Measurements from ENCODE around the gene SPINDOC. TPM values are rescaled to one million over a fixed set of nuclear protein-coding genes. Genes with fewer than 3 reads are reported as not detected.

SPINDOC gene
- total RNA-seq, 1 donor = 17.7 TPM

- Histone ChIP-seq H3K4me3 (ENCODE audit: insufficient read depth, low read length) (no peak overlapping the region), H3K36me3 (ENCODE audit: insufficient read depth, low read length) (peaks cover 47% of the 10 kb centered on the region), H3K27me3 (ENCODE audit: insufficient read depth, low read length) (no peaks in the 10 kb centered on the region), H3K27ac (ENCODE audit: low read depth, low read length) (no peak overlapping the region), H3K4me1 (ENCODE audit: insufficient read depth, low read length) (peaks cover 19% of the 10 kb centered on the region), H4K20me1 (ENCODE audit: insufficient read depth, low read length) (peaks cover 36% of the 10 kb centered on the region), H3K4me2 (ENCODE audit: insufficient read depth, low read length) (no peak overlapping the region), H3K79me2 (ENCODE audit: insufficient read depth, low read length) (peaks cover 45% of the 10 kb centered on the region), H2AFZ (ENCODE audit: low read length) (no peak overlapping the region), H3K9me3 (ENCODE audit: low read depth, low read length) (no peaks in the 10 kb centered on the region)
- TF ChIP-seq CTCF (IDR thresholded peaks at IDR 0.05; ENCODE audit: extremely low read depth, low read depth, low read length) = no peak
- DNase-seq (ENCODE audit: insufficient read length, low spot score, missing footprints) = no peak
Observed at GRCh38 chr11:63816732-63817131, 3.5 kb downstream of the SPINDOC start.

- Histone ChIP-seq H3K27ac (ENCODE audit: low read depth, low read length) (no peak overlapping the region), H4K20me1 (ENCODE audit: insufficient read depth, low read length) (peaks cover 36% of the 10 kb centered on the region), H3K27me3 (ENCODE audit: insufficient read depth, low read length) (no peaks in the 10 kb centered on the region), H3K36me3 (ENCODE audit: insufficient read depth, low read length) (peaks cover 59% of the 10 kb centered on the region), H3K4me3 (ENCODE audit: insufficient read depth, low read length) (no peak overlapping the region), H2AFZ (ENCODE audit: low read length) (no peak overlapping the region), H3K4me1 (ENCODE audit: insufficient read depth, low read length) (peaks cover 13% of the 10 kb centered on the region), H3K79me2 (ENCODE audit: insufficient read depth, low read length) (peaks cover 45% of the 10 kb centered on the region), H3K9me3 (ENCODE audit: low read depth, low read length) (no peaks in the 10 kb centered on the region), H3K4me2 (ENCODE audit: insufficient read depth, low read length) (no peak overlapping the region)
- DNase-seq (ENCODE audit: insufficient read length, low spot score, missing footprints) = no peak
- TF ChIP-seq CTCF (IDR thresholded peaks at IDR 0.05; ENCODE audit: extremely low read depth, low read depth, low read length) = no peak
Observed at GRCh38 chr11:63817758-63818498, 4.7 kb downstream of the SPINDOC start.

- H4K20me1 ChIP-seq (ENCODE audit: insufficient read depth, low read length) = peaks cover 36% of the 10 kb centered on the region
- H3K4me2 ChIP-seq (ENCODE audit: insufficient read depth, low read length) = no peak overlapping the region
- no peak for TF ChIP-seq CTCF (IDR thresholded peaks at IDR 0.05; ENCODE audit: extremely low read depth, low read depth, low read length)
Observed at GRCh38 chr11:63818609-63819008, 5.4 kb downstream of the SPINDOC start.

GRCh38 chr11:63821411-63821810, 8.2 kb downstream of the SPINDOC start:
- Histone ChIP-seq H3K27me3 (ENCODE audit: insufficient read depth, low read length) (no peaks in the 10 kb centered on the region), H3K4me2 (ENCODE audit: insufficient read depth, low read length) (no peak overlapping the region), H2AFZ (ENCODE audit: low read length) (no peak overlapping the region), H3K9me3 (ENCODE audit: low read depth, low read length) (no peaks in the 10 kb centered on the region), H3K27ac (ENCODE audit: low read depth, low read length) (no peak overlapping the region), H4K20me1 (ENCODE audit: insufficient read depth, low read length) (peaks cover 12% of the 10 kb centered on the region), H3K79me2 (ENCODE audit: insufficient read depth, low read length) (peaks cover 15% of the 10 kb centered on the region), H3K4me1 (ENCODE audit: insufficient read depth, low read length) (no peaks in the 10 kb centered on the region), H3K36me3 (ENCODE audit: insufficient read depth, low read length) (peaks cover 77% of the 10 kb centered on the region), H3K4me3 (ENCODE audit: insufficient read depth, low read length) (no peak overlapping the region)
- DNase-seq (ENCODE audit: insufficient read length, low spot score, missing footprints) = no peak
- no peak for TF ChIP-seq CTCF (IDR thresholded peaks at IDR 0.05; ENCODE audit: extremely low read depth, low read depth, low read length)

More at GRCh38 chr11:63818609-63819008, 5.4 kb downstream of the SPINDOC start:
- Histone ChIP-seq H2AFZ (ENCODE audit: low read length) (no peak overlapping the region), H3K4me1 (ENCODE audit: insufficient read depth, low read length) (peaks cover 13% of the 10 kb centered on the region), H3K9me3 (ENCODE audit: low read depth, low read length) (no peaks in the 10 kb centered on the region), H3K79me2 (ENCODE audit: insufficient read depth, low read length) (peaks cover 43% of the 10 kb centered on the region), H3K4me3 (ENCODE audit: insufficient read depth, low read length) (no peak overlapping the region), H3K36me3 (ENCODE audit: insufficient read depth, low read length) (peaks cover 65% of the 10 kb centered on the region), H3K27ac (ENCODE audit: low read depth, low read length) (no peak overlapping the region), H3K27me3 (ENCODE audit: insufficient read depth, low read length) (no peaks in the 10 kb centered on the region)
- no peak for DNase-seq (ENCODE audit: insufficient read length, low spot score, missing footprints)

All from osteoblast (primary cell).